HG03354 (cell line): ENCODE measurements around the gene E4F1.
"Not testable (repeated sequence)": the region's sequence is repeated elsewhere in the genome, so short reads cannot be mapped to it uniquely, and the experiment has no call there.

Source experiments
- ATAC-seq: cut with Tn5 transposase; IDR thresholded peaks from one replicate; pipeline ENCODE4 v1.9.1; 2021; ENCODE audit warnings: mild to moderate bottlenecking; ENCODE audit not compliant: unreplicated experiment, poor library complexity, severe bottlenecking

E4F1 gene

DNA sequence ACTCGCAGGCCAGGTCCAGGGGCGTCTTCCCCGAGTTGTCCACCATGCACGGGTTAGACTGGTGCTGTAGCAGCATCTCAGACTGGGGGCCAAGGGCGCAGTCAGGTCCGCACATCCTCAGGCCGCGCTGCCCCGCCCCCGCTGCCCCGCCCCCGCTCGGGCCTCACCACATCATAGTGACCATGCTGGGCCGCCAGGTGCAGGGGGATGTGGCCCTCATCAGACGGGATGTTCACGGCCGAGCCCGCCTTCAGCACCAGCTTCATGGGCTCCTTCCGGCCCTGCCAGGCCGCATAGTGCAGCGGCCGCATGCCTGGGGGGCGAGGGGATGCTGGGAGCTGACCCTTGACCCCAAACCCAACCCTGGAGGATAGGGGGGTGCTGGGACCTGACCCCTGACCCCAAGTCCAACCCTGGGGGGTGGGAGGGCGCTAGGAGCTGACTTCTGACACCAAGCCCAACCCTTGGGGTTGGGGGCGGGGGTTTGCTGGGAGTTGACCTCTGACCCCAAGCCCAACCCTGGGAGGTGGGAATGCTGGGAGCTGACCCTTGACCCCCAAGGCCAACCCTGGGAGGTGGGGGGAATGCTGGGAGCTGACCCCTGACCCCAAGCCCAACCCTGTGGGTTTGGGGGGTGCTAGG lies 34.0 kb upstream of the E4F1 start:
- ATAC-seq: no peak

- ATAC-seq: no peak
Observed at GRCh38 chr16:2190002-2190658, 33.3 kb upstream of the E4F1 start.

- no peak for ATAC-seq
Observed at GRCh38 chr16:2190659-2191445, 32.5 kb upstream of the E4F1 start.

GRCh38 chr16:2191446-2191706 lies 32.0 kb upstream of the E4F1 start:
- no peak for ATAC-seq

DNA sequence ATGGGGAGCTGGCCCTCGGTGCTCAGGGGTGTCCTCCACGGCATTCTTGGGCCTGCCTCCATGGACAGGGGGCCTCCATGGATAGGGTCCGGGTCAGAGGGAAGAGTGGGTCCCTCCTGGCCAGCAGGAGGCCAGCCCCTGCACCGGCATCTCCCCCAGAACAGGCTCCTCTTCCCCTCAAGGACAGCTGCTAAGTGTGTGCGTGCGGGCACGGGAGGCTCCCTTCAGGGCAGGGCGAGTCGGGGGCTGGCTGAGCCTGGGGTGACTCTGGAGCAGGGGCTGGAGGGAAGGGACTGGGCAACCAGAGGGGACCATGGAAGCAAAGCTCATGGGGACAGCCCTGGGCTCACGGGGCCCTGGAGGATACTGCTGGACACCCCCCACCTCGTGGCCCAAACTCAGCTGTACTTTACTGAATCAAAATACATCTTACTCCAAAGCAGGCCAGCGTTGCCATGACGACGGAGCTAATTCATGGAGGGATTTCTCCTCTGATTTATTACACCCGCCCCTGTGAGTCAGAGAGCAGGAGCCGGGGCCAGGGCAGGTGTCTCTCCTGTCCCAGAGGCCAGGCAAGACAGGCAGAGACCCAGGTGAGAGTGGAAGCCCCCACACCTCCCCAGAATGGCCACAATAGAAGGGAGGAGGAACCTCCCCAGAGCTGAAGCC lies 29.1 kb upstream of the E4F1 start:
- no peak for ATAC-seq

- no peak for ATAC-seq
Observed at GRCh38 chr16:2194852-2195321, 28.5 kb upstream of the E4F1 start.

- no peak for ATAC-seq
Observed at GRCh38 chr16:2195322-2196161, 27.8 kb upstream of the E4F1 start.

DNA sequence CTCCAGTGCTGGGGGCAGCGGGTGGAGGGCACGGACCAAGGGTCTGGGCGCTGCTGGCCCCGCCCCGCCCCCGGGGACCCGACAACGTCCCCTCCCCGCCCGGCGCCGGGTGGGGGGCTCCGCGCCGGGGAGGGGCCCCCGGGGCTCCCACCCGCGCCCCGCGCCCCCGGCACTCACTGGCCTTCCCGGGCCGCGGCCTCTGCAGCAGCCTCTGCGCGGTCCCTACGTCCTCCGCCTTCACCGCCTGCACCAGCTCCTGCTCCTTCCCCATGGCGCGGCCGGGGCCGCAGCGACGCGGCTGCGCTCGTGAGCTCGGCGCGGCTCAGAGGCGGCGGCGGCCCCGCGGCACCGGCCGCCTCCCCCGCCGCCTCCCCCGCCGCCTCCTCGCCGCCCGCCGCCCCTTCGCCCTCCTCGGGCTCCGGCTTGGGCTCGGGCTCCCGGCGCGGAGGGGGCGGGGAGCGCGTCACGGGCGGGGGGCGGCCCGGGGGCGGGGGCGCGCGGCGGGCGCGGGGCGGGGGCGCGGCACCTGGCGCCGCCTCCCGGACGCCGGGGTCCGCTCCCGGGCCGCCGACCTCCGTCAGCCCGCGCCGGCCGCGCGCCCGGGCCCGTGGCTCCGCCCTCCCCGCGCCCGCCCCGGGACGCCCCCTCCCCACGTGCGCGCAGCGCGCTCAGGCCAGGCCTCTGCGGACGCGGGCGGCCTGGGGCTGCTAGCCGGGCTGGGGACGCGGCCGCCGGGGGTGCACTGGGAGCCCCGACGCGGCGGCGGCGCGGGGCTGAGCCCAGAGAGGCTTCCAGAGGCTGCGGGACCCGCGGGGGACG lies 27.0 kb upstream of the E4F1 start, which contains the start of gene CASKIN1:
TSS of gene CASKIN1 (minus strand) at position 444 of the 819 bp plus-strand sequence. CDS start at position 271, 173 bp downstream.
- no peak for ATAC-seq

GRCh38 chr16:2196981-2197511 lies 26.3 kb upstream of the E4F1 start:
- no peak for ATAC-seq

DNA sequence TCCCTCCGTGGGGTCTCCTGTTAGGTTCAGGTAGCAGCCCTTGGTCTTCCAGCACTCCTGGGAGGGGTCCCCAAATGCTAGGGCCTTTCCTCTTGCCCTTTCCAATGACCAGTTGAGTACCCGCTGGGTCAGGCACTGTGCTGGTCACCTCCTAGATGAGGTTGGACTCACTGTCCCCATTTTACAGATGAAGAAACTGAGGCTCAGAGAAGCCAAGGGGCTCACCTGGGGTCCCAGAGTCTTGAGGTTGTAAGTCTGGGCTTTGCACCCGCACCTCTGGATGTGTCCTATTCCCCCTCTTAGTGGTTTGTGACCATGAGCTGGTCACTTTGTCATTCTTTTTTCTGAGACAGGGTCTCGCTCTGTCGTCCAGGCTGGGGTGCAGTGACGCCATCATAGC lies 25.6 kb upstream of the E4F1 start:
- no peak for ATAC-seq

DNA sequence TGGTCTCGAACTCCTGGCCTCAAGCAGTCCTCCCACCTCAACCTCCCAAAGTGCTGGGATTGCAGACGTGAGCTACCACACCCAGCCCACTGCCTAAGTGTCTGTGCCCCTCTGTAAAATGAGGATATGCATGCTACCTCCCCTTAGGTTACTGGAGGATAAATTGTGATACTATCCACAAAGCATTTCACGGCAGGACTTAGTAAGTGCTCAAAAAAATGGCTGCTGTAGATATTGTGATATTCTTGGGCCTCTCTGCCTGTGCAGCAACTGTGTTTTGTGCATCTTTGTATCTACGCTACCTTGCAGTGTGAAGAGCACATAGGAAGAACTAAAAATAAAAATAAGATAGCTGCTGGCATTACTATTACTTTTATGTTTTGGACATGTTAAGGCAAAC lies 25.1 kb upstream of the E4F1 start:
- no peak for ATAC-seq

GRCh38 chr16:2199095-2199494 lies 24.3 kb upstream of the E4F1 start:
- no peak for ATAC-seq

DNA sequence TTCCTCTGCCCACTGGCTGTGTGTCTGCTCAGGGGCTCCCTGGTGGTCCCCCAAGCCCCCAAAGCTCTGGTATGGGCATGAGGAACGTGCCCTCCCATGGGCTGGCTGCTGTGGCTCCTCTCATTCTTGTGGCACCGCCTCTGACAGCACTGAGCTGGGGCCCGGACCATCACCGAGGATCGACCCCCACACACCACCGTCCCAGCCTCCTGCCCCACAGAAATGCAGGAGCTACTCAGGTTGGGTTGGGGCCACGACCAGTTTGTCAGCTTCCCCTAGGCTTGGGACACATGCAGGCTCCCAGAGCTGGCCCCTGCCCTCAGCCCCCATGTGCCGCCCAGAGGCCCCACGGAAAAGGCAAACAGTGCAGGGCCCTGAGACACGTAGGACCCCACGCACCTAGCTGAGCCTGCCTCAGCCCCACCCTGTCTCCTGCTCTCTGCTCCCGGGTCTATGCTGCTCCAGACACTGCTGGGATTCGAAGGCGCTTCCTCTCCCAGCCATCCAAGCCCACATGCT lies 23.7 kb upstream of the E4F1 start:
- ATAC-seq: no peak

- ATAC-seq: no peak
Observed at GRCh38 chr16:2200313-2200712, 23.1 kb upstream of the E4F1 start.

DNA sequence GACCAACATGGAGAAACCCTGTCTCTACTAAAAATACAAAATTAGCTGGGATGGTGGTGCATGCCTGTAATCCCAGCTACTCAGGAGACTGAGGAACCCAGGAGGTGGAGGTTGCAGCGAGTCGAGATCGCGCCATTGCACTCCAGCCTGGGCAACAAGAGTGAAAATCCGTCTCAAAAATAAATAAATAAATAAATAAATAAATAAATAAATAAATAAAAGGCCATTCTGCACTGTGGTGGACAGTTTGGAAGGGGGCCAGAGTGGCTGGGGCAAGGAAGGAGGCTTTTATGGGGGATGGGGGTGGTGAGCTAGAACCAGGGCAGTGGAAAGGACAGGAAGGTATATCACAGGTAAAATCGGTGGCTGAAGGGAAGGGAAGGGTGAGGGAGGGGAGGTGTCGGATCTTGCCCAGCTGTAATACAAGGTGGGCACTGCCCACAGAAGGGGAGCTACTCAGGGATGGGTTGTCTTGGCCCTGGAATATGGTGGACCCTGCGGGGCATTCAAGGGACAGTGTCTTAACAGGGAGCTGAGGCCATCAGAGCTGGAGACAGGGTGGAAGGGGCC lies 20.2 kb upstream of the E4F1 start:
- ATAC-seq: not testable (repeated sequence)

GRCh38 chr16:2204416-2205103 lies 18.8 kb upstream of the E4F1 start:
- no peak for ATAC-seq
